Activated naive CD8-positive, alpha-beta T cell treated with anti-CD3 and anti-CD28 coated beads for 36 hours (primary cell): ENCODE results near the gene ISL2. TPM values are rescaled to one million over a fixed set of nuclear protein-coding genes. Genes with fewer than 3 reads are reported as not detected.
A peak's percentile ranks its signal among the peaks of the same experiment; 100 is the strongest.

Experiments
- DNase-seq: peaks from one replicate; pipeline ENCODE4 v3.0.0; 2021
- H3K27ac Mint-ChIP-seq: one replicate; pipeline ENCODE4 v1.8.0; 2022; ENCODE audit warnings: mild to moderate bottlenecking, moderate library complexity, mixed read lengths
- H3K27me3 Mint-ChIP-seq: one replicate; pipeline ENCODE4 v1.8.0; 2022; ENCODE audit warnings: mild to moderate bottlenecking, mixed read lengths
- H3K36me3 Mint-ChIP-seq: one replicate; pipeline ENCODE4 v1.8.0; 2021; ENCODE audit warnings: mild to moderate bottlenecking, mixed read lengths
- H3K4me1 Mint-ChIP-seq: one replicate; pipeline ENCODE4 v1.8.0; 2021; ENCODE audit warnings: mixed read lengths
- H3K4me3 Mint-ChIP-seq: one replicate; pipeline ENCODE4 v1.8.0; 2022; ENCODE audit warnings: mild to moderate bottlenecking, moderate library complexity, mixed read lengths
- H3K9me3 Mint-ChIP-seq: one replicate; pipeline ENCODE4 v1.8.0; 2022; ENCODE audit warnings: mixed read lengths
- total RNA-seq, 2 experiments: library from RNA; stranded (reverse); gene quantifications; one replicate each; pipeline ENCODE4 v1.2.3, GENCODE V29; 2021

The ISL2 gene
- total RNA-seq, 2 experiments from 2014 or later = 0.22 TPM; not detected in 1

GRCh38 chr15:76335307-76336253, 993 bp upstream of the ISL2 start:
- Mint-ChIP-seq H3K27ac (no peak overlapping the region), H3K36me3 (no peaks in the 10 kb centered on the region), H3K27me3 (peaks cover 85% of the 10 kb centered on the region), H3K4me3 (peak overlapping the region; percentile 73), H3K9me3 (no peaks in the 10 kb centered on the region), H3K4me1 (peaks cover 34% of the 10 kb centered on the region)
- DNase-seq = no peak

DNA sequence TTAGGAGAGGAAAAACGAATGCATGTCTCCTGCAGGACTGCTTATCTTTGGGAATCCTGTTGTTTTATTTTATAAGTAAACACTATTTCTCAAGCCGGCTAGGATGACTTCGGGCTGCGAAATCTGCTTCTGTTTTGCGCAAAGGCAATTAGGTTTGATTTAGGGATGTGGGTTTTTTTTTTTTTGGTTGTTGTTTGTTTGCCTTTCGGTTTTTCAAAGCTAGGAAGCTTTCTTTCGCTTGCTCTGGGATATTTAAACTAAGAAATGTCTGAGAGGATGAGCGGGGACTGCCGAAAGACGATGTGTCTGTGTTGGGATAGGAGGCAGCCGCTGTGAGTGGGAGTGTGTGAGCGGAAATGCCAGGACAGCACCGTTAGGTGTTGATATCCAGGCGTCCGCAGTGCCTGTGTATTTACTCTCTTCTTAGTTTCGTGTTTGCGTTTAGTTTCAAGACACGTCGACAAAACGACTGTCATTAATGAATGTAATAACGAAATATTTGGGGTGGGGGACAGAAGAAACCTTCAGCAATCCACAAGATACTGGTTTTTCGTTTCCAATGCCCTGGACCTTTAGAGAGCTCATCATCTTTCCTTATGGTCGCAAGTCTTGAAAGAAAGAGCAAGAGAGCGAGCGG, 604 bp downstream of the ISL2 start:
- Mint-ChIP-seq H3K27ac (peak overlapping the region; percentile 4), H3K4me3 (peak overlapping the region; percentile 73), H3K4me1 (peaks cover 47% of the 10 kb centered on the region), H3K27me3 (peaks cover 94% of the 10 kb centered on the region), H3K9me3 (no peaks in the 10 kb centered on the region), H3K36me3 (no peaks in the 10 kb centered on the region)
- DNase-seq = no peak

GRCh38 chr15:76337696-76338485, 1.3 kb downstream of the ISL2 start:
- Mint-ChIP-seq H3K4me3 (peak overlapping the region; percentile 73), H3K4me1 (peaks cover 47% of the 10 kb centered on the region), H3K9me3 (no peaks in the 10 kb centered on the region), H3K27me3 (peaks cover 90% of the 10 kb centered on the region), H3K27ac (no peak overlapping the region), H3K36me3 (no peaks in the 10 kb centered on the region)
- no peak for DNase-seq

- Mint-ChIP-seq H3K27me3 (peaks cover 91% of the 10 kb centered on the region), H3K4me3 (no peak overlapping the region), H3K9me3 (no peaks in the 10 kb centered on the region), H3K27ac (no peak overlapping the region), H3K4me1 (peaks cover 52% of the 10 kb centered on the region), H3K36me3 (no peaks in the 10 kb centered on the region)
- DNase-seq = no peak
Observed at GRCh38 chr15:76338486-76339304, 2.1 kb downstream of the ISL2 start.

- H3K4me3 Mint-ChIP-seq = peak overlapping the region; percentile 87
- H3K27ac Mint-ChIP-seq = peak overlapping the region; percentile 46
- peaks cover 91% of the 10 kb centered on the region for H3K27me3 Mint-ChIP-seq
- peaks cover 52% of the 10 kb centered on the region for H3K4me1 Mint-ChIP-seq
- no peaks in the 10 kb centered on the region for H3K36me3 Mint-ChIP-seq
- no peaks in the 10 kb centered on the region for H3K9me3 Mint-ChIP-seq
- DNase-seq = no peak
Observed at GRCh38 chr15:76339305-76340197, 3.0 kb downstream of the ISL2 start.

DNA sequence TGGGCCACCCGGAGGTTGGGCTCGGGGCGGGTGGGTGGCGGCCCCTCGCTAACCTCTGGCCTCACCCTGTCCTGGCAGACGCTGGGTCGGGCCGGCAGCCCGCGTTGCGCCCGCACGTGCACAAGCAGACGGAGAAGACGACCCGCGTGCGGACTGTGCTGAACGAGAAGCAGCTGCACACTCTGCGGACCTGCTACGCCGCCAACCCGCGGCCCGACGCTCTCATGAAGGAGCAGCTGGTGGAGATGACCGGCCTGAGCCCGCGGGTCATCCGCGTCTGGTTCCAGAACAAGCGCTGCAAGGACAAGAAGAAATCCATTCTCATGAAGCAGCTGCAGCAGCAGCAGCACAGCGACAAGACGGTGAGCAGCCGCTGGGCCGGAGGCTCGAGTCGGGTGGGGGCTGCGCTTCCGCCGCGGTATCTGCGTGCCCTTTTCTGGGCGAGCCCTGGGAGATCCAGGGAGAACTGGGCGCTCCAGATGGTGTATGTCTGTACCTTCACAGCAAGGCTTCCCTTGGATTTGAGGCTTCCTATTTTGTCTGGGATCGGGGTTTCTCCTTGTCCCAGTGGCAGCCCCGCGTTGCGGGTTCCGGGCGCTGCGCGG, 3.7 kb downstream of the ISL2 start:
- no peak for DNase-seq
- H3K27ac Mint-ChIP-seq = no peak overlapping the region
- peak overlapping the region; percentile 87 for H3K4me3 Mint-ChIP-seq
- H3K27me3 Mint-ChIP-seq = peaks cover 91% of the 10 kb centered on the region
- no peaks in the 10 kb centered on the region for H3K9me3 Mint-ChIP-seq
- H3K36me3 Mint-ChIP-seq = no peaks in the 10 kb centered on the region
- H3K4me1 Mint-ChIP-seq = peaks cover 51% of the 10 kb centered on the region

DNA sequence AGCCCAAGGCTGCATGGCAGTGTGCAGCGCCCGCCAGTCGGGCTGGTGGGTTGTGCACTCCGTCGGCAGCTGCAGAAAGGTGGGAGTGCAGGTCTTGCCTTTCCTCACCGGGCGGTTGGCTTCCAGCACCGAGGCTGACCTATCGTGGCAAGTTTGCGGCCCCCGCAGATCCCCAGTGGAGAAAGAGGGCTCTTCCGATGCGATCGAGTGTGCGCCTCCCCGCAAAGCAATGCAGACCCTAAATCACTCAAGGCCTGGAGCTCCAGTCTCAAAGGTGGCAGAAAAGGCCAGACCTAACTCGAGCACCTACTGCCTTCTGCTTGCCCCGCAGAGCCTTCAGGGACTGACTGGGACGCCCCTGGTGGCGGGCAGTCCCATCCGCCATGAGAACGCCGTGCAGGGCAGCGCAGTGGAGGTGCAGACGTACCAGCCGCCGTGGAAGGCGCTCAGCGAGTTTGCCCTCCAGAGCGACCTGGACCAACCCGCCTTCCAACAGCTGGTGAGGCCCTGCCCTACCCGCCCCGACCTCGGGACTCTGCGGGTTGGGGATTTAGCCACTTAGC, 4.3 kb downstream of the ISL2 start:
- H3K9me3 Mint-ChIP-seq = no peaks in the 10 kb centered on the region
- peak; percentile 66 for DNase-seq
- no peaks in the 10 kb centered on the region for H3K36me3 Mint-ChIP-seq
- peaks cover 91% of the 10 kb centered on the region for H3K27me3 Mint-ChIP-seq
- no peak overlapping the region for H3K27ac Mint-ChIP-seq
- H3K4me3 Mint-ChIP-seq = peak overlapping the region; percentile 87
- H3K4me1 Mint-ChIP-seq = peaks cover 51% of the 10 kb centered on the region

DNA sequence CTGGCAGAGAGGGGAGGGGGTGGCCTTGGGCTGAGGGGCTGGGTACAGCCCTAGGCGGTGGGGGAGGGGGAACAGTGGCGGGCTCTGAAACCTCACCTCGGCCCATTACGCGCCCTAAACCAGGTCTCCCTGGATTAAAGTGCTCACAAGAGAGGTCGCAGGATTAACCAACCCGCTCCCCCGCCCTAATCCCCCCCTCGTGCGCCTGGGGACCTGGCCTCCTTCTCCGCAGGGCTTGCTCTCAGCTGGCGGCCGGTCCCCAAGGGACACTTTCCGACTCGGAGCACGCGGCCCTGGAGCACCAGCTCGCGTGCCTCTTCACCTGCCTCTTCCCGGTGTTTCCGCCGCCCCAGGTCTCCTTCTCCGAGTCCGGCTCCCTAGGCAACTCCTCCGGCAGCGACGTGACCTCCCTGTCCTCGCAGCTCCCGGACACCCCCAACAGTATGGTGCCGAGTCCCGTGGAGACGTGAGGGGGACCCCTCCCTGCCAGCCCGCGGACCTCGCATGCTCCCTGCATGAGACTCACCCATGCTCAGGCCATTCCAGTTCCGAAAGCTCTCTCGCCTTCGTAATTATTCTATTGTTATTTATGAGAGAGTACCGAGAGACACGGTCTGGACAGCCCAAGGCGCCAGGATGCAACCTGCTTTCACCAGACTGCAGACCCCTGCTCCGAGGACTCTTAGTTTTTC, 4.9 kb downstream of the ISL2 start:
- Mint-ChIP-seq H3K27me3 (peaks cover 88% of the 10 kb centered on the region), H3K4me1 (peaks cover 51% of the 10 kb centered on the region), H3K4me3 (peak overlapping the region; percentile 87), H3K27ac (no peak overlapping the region), H3K36me3 (no peaks in the 10 kb centered on the region), H3K9me3 (no peaks in the 10 kb centered on the region)
- DNase-seq = no peak

DNA sequence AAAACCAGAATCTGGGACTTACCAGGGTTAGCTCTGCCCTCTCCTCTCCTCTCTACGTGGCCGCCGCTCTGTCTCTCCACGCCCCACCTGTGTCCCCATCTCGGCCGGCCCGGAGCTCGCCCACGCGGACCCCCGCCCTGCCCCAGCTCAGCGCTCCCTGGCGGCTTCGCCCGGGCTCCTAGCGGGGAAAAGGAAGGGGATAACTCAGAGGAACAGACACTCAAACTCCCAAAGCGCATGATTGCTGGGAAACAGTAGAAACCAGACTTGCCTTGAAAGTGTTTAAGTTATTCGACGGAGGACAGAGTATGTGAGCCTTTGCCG, 5.4 kb downstream of the ISL2 start:
- no peak for DNase-seq
- Mint-ChIP-seq H3K27me3 (peaks cover 87% of the 10 kb centered on the region), H3K4me3 (peak overlapping the region; percentile 58), H3K4me1 (peaks cover 46% of the 10 kb centered on the region), H3K27ac (no peak overlapping the region), H3K9me3 (no peaks in the 10 kb centered on the region), H3K36me3 (no peaks in the 10 kb centered on the region)

DNA sequence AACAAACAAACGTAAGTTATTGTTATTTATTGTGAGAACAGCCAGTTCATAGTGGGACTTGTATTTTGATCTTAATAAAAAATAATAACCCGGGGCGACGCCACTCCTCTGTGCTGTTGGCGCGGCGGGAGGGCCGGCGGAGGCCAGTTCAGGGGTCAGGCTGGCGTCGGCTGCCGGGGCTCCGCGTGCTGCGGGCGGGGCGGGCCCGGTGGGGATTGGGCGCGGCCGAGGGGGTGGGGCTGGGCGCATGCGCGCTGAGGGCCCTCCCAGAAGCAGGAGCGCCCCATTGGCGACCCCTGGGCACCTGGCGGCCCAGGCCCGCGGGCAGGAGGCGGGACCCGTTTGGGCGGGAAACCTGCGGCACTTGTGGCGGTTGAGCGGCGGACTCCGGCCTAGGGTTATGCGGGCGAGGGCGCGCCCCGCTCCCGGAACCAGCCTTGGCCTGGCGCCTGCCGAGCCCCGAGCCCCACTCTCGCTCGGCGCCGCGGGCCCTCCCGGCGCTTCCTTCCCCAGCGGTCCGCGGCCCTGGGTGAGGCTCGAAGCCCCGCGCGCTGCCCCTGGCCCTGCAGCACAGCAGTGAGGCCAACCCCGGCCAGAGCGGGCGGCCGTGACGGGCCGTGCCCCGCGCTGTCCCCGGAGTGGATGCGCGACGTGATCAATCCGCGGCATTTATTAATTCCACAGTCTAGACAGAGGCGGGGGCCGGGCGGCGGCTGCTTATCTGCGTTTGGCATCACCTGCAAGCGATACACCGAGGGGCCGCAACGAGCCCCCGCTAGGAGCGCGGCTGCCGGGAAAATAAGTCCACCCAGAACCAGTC, 6.0 kb downstream of the ISL2 start:
- H3K4me3 Mint-ChIP-seq = no peak overlapping the region
- H3K27ac Mint-ChIP-seq = no peak overlapping the region
- DNase-seq = no peak
- H3K27me3 Mint-ChIP-seq = peaks cover 85% of the 10 kb centered on the region
- peaks cover 41% of the 10 kb centered on the region for H3K4me1 Mint-ChIP-seq
- no peaks in the 10 kb centered on the region for H3K9me3 Mint-ChIP-seq
- peaks cover 2% of the 10 kb centered on the region for H3K36me3 Mint-ChIP-seq

- H3K4me1 Mint-ChIP-seq = peaks cover 41% of the 10 kb centered on the region
- DNase-seq = no peak
- no peaks in the 10 kb centered on the region for H3K9me3 Mint-ChIP-seq
- peaks cover 89% of the 10 kb centered on the region for H3K27me3 Mint-ChIP-seq
- peaks cover 10% of the 10 kb centered on the region for H3K36me3 Mint-ChIP-seq
- no peak overlapping the region for H3K4me3 Mint-ChIP-seq
- no peak overlapping the region for H3K27ac Mint-ChIP-seq
Observed at GRCh38 chr15:76343313-76343996, 6.9 kb downstream of the ISL2 start.
